Stimulated activated CD4-positive, alpha-beta T cell treated with anti-CD3 and anti-CD28 coated beads, Interleukin-1b, Interleukin-23, amount 100 ng/mL, for 24 hours (primary cell): ENCODE results near the gene MON1A.
"Not testable (repeated sequence)": the region's sequence is repeated elsewhere in the genome, so short reads cannot be mapped to it uniquely, and the experiment has no call there.

ENCODE experiments used
- DNase-seq, 4 experiments: peaks; one replicate each; pipeline ENCODE4 v3.0.0-alpha.2; 2020; ENCODE audit warnings: low read depth in 4 of 4, low spot score in 1 of 4

The MON1A gene, protein sequence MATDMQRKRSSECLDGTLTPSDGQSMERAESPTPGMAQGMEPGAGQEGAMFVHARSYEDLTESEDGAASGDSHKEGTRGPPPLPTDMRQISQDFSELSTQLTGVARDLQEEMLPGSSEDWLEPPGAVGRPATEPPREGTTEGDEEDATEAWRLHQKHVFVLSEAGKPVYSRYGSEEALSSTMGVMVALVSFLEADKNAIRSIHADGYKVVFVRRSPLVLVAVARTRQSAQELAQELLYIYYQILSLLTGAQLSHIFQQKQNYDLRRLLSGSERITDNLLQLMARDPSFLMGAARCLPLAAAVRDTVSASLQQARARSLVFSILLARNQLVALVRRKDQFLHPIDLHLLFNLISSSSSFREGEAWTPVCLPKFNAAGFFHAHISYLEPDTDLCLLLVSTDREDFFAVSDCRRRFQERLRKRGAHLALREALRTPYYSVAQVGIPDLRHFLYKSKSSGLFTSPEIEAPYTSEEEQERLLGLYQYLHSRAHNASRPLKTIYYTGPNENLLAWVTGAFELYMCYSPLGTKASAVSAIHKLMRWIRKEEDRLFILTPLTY

DNA sequence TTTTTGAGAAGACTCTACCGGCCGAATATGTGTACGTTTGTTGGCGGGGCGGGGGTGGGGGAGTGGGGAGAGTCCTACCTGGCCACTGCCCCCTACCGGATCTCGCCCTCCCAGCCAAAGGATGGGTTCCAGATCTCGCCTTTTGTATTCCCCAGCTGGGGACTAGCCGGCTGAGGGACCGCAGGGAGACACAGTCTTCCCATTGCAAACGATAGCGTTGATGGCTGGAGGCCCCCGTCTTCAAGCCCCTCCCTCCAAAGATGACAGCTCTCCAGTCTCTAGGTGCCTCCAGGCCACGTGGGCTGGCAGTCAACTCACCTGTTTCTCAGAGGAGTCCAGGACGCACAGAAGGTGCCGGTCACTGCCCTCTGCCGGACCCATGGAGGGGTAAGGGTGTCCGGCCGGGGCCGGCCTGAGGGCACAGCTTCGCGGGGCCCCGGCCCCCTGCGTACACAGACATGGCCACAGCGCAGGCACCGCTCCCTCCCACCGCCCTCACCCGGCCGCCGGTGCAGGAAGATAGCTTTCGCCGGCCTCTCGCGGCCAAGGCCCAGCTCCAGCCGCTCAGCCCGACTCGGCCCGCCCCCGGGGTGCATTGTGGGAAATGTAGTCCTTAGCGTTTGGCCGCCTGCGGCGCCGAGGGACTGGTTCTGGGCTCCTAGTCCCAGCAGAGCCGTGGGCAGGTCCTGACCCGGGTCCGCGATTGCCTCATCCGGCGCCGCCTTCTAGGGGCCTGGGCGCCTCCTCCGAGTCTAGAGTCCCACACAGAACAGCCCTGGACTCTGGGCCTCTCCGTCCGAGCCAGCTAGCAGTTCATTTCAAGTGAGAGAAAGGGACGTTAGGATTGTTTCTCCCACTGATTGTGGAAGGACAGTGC, at the start of gene MON1A:
Gene MON1A (minus strand): TSS at position 521 of the 877 bp plus-strand sequence. CDS start 16,465 bp downstream, outside the sequence.
- peak; percentile 74 to 91 (median 80) for DNase-seq

DNA sequence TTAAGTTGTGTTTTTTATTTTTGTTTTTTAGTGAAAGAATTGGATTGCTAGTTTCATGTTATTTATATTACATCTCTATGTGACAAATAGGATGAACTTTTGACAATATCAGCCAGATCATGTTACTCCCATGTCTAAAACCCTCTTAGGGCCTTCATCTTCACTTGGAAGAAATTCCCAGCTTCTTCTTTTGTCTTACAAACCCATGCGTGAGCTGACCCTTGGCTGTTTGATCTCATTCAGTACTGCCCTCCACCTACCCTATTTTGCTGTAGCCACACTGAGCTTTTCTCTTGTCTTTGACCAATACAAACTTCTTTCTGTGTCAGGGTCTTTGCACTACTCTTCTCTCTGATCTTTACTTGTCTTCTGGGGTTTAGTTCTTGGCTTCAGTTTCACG, 47.3 kb upstream of the MON1A start:
- no peak for DNase-seq

DNA sequence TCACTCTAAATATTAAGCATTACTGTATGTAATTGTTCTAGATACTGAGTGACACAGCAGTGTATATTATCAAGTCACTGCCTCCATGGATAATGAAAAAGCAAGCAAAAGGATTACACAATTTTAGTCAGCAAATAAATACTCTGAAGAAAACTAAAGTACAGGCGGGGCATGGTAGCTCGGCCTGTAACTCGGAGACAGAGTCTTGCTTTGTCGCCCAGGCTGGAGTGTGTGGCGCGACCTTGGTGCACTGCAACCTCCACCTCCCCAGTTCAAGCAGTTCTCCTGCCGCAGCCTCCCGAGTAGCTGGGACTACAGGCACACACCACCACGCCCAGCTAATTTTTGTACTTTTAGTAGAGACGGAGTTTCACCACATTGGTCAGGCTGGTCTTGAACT, 43.0 kb upstream of the MON1A start:
- no peak for DNase-seq

DNA sequence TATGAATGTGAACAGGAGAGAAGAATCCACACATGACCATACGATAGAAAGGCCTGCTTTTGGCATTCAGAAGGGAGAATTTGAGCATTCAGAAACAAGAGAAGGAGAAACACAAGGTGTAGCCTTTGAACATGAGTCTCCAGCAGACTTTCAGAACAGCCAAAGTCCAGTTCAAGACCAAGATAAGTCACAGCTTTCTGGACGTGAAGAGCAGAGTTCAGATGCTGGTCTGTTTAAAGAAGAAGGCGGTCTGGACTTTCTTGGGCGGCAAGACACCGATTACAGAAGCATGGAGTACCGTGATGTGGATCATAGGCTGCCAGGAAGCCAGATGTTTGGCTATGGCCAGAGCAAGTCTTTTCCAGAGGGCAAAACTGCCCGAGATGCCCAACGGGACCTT, 38.7 kb upstream of the MON1A start:
- DNase-seq: no peak

DNA sequence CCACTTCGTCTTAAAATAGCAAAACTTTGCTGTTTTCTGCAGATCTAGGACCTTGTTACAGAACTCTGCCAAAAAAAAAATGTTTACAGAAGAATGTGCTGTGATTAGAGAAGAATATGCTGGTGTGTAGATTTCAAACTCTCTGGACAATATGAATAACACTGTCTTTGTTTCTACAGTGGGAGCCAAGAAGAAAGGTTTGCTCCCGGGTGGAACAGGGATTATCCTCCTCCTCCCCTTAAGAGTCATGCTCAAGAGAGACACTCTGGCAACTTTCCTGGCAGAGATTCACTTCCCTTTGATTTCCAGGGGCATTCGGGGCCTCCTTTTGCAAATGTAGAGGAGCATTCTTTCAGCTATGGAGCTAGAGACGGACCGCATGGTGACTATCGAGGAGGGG, 37.7 kb upstream of the MON1A start:
- no peak for DNase-seq

DNA sequence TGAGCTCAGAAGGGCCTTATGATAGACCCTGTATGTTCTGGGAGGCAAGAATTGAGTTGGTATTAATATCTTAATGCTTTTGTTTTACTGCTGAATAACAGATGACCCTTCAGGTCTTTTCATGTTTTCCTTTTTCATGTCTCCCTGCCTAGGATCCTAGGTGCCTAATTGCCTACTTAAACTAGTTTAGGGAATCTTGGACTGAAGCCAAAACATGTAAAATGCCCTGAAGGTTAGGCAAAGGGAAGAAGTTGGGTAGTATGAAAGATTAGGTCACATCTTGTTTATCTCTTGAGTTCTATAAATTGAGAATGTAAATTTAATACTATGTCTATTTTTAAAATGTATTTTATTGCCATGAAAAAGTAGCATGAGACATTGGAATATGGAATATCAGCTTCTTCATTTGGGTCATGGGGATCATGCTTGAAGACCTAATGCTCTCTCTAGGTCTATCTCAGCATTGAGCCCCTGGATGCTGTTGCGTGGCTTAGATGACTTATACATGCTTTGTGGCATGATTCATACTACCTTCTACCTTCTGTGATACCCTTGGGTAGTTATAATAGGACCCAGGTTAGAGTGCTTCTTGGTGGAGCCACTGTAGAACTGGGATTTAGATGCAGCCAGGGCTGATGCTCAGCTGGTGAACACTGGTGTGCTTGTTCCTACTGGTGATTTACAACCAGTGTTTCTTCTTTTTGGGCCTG, 36.8 kb upstream of the MON1A start:
- DNase-seq: no peak

DNA sequence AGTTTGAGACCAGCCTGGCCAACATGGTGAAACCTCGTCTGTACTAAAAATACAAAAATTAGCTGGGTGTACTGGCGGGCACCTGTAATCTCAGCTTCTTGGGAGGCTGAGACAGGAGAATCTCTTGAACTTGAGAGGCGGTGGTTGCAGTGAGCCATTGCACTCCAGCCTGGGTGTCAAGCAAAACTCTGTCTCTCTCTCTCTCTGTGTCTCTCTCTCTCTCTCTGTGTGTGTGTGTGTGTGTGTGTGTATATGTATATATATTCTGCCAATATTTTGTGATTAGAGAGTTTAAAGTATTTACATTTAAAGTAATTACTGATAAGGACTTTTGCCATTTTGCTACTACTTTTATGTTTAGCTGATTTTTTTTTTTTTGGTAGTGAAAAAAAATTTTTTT, 26.0 kb upstream of the MON1A start:
- no peak for DNase-seq

DNA sequence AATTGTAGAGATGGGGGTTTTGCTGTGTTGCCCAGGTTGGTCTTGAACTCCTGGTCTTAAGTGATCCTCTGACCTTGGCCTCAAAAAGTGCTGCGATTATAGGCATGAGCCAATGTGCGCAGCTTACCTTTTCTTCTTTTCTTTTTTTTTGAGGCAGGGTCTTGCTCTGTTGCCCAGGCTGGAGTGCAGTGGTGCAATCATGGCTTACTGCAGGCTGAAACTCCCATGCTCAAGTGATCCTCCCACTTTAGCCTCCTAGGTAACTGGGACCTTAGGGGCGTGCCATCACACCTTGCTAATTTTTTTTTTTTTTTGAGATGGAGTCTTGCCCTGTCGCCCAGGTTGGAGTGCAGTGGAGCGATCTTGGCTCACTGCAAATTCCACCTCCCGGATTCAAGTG, 23.3 kb upstream of the MON1A start:
- DNase-seq: no peak

DNA sequence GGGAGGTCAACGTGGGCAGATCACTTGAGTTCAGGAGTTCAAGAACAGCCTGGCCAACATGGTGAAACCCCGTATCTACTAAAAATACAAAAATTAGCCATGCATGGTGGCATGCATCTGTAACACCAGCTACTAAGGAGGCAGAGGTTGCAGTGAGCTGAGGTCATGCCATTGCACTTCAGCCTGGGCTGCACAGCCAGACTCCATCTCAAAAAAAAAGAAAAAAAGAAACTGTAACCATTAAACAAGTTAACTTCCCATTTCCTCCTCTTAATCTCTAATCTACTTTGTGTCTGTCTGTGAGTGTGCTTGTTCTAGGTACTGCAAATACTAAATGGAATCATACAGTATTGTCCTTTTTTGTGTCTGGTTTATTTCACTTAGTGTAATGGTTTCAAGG, 13.0 kb upstream of the MON1A start:
- no peak for DNase-seq

DNA sequence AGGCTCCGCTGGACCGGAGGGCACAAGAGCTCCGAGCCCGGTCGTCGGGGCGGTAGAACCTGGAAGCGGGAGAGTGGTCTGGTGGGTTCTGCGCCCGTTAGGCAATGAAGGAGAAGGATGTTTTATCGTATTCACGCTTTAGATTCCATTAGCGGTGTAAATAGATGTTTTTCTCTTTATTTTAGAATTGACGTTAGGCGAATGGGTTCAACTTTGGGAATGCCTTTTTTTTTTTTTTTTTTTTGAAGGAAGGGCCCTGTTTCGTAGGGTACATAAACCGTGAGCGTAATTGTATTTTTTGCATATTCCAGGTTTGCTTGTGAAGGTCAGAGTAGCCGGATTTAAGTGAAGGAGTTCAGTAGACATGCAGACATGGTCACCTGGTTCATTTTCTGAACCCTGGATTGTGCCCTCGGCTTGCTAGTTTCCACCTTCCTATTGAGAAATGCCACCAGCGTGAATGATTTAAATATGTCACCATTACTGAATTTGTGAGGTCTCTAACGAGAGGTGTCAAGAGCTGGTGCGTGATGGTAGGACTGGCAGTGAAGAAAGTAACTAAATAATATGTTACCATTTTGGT, 11.1 kb upstream of the MON1A start:
- no peak for DNase-seq

DNA sequence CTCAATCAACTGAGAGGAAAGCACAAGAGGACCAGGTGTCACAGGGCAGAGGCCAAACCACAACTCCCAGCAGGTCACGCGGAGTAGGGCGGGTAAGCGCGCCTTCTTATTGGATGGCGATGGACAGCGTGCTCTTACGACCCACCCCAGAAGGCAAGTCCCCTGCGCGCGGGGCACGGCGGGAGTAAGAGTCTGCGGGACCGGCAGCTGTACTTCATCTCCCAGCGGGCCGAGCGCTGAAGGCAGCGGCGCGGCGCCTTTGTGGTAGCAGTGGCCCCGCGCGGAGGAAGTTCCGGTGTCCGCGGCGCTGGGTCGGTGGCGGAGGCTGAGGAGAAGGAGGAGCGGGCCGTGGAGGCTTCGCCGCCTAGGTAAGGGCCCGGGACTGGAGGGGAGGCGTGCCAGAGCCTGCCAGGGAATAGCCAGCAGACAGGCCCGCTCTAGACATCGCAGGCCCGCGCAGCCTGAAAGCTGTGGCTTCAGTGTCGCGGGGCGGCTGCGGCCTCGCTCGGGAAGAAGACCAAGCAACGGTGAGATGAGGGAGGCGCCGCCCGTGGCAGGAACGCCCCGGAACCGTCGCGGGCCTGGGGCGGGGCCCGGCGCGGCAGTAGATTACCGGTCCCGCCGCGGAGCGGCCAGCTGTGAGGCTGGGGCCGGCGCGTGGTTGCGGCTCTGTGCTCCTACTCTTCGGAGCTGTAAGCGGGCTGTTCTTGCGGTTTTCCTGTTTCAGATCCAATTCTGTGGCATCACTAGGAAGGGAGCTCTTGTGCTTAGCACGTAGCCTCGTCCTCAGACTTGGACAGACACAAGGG, 10.5 kb upstream of the MON1A start, which contains the start of gene RBM6:
Gene RBM6 (plus strand): TSS at position 293 of the 809 bp plus-strand sequence. CDS start 22,492 bp downstream, outside the sequence.
- peak; percentile 83 to 94 (median 88) for DNase-seq

DNA sequence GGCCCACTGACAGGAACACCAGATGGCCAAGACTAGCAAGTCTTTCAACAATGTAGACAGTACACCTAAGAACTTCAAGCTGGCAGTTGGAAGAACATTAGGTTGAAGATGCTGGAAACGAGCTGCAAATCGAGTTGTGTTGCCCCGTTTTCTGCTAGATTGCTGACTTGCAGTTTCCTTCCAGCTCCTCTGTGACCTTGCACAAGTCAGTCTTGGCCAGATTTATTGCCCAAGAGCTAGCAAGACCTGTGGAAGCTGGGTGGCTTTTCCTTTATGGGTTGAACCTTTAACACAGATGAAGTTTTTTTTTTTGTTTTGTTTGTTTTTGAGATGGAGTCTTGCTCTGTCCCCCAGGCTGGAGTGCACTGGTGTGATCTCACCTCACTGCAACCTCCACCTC, 7.5 kb upstream of the MON1A start:
- DNase-seq: no peak

DNA sequence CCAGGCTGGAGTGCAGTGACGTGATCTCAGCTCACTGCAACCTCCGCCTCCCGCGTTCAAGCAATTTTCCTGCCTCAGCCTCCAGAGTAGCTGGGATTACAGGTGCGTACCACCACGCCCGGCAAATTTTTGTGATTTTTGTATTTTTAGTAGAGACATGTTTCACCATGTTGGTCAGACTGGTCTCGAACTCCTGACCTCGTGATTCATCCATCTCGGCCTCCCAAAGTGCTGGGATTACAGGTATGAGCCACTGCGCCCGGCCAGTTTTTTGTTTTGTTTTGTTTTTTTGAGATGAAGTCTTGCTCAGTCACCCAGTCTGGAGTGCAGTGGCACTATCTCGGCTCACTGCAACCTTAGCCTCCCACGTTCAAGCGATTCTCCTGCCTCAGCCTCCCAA, 2.7 kb upstream of the MON1A start:
- DNase-seq: not testable (repeated sequence)

DNA sequence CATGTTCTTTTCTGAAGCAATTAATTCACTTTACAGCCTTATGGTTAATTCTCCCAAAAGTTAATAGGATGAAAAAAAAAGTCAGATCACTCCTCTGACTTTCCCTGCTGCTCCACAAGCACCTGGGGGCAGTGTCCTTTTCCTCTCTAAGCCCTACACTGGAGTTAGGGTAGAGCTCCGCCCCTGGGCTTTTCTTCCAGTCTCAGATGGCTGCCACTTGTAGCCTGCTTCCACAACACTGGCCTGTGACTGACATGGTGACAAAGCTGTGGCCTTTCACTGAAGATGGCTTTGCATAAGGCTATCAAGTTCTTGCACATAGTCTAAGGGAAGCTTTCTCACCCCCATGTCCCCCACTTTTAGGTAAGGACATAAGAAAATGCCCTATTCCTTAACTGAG, 1.3 kb upstream of the MON1A start:
- DNase-seq: no peak

DNA sequence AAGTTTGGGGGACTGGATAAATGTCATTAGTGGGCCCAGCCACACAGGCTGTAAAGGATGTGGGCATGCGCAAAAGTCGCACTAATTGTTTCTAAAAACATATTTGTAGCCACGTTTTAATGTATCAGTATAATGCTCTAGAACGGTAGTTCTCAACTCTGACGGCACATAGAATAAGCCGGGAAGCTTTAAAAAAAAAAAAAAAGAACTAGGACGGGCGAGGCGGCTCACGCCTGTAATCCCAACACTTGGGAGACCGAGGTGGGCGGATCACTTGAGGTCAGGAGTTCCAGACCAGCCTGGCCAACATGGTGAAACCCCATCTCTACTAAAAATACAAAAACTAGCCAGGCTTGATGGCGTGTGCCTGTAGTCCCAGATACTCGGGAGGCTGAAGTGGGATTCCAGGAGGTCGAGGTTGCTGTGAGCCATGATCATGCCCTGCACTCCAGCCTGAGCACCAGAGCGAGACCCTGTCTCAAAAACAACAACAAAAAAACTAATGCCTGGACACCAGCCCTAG, 618 bp upstream of the MON1A start:
- no peak for DNase-seq

DNA sequence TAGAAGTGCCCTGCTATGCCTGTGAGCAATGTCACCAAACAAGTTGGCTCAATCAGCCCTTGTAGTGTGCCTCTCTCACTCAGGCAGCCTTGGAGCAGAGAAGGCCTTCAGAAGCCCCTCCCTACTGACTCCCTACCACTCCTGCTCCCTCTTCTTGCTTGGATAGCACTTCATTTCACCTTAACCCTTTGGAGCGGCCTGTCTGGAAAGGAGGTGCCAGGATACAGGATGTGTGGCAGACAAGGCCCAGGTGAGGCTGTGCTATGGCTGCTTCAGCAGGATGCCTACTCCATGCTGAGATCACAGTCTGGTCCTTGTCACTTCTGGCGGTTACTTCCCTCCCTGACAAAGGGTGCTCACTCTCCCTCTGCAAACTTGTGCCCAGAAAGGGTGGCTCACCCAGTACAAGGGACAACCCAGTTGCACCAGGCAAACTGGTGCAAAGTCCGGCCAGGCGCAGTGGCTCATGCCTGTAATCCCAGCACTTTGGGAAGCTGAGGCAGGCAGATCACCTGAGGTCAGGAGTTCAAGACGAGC, 1.1 kb downstream of the MON1A start:
- DNase-seq: no peak

DNA sequence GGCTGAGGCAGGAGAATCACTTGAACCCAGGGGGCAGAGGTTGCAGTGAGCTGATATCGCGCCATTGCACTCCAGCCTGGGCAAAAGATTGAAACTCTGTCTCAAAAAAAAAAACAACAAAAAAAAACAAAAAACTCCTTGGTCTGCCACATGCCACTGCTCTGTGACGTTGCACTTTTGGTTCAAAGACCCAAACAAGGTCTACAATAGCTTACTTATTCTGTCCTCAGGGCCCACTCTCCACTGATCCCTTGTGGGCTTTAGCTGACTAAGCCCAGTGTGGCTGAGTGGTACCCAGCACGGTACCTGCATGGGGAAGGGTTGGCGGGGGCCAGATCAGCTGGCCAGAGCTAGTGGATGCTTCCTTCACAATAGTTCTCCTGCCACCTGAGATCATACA, 1.8 kb downstream of the MON1A start:
- DNase-seq: no peak

DNA sequence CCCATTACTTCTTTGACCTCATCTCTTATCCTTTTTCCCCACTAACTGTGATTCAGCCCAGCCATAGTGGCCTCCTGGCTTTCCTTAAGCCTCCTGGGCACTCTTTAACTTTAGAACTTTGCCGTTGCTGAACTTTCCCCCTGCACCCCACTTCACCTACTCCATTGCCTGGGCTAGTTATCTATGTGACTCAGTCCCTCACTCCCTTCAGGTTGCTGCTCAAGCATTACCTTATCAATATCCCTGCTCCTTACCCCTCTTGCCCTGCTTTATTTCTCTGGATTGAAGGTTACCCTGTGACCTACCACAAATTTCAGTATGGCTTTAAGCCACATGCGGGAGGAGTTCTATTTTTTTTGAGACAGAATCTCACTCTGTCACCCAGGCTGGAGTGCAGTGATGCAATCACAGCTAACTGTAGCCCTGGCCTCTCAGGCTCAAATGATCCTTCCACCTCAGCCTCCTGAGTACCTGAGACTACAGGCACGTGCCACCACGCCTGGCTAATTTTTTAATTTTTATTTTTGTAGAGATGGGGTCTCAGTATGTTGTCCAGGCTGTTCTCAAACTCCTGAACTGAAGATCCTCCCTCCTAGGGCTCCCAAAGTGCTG, 3.4 kb downstream of the MON1A start:
- DNase-seq: no peak

DNA sequence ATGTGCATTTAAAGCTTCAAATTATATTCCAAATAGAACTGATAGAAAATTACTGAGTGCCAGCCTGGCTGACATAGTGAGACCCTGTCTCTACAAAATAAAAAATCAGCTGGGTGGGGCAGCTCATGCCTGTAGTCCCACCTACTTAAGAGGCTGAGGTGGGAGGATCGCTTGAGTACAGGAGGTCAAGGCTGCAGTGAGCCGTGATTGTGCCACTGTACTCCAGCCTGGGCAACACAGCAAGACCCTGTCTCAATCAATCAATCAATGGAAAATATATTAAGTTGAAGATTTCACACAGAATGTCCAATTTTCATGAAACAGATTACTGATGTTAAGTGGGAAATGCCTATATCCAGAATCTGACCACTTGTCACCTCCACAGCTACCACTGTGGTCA, 4.1 kb downstream of the MON1A start:
- no peak for DNase-seq
